ENCODE results near the gene MGAT1.

DNA sequence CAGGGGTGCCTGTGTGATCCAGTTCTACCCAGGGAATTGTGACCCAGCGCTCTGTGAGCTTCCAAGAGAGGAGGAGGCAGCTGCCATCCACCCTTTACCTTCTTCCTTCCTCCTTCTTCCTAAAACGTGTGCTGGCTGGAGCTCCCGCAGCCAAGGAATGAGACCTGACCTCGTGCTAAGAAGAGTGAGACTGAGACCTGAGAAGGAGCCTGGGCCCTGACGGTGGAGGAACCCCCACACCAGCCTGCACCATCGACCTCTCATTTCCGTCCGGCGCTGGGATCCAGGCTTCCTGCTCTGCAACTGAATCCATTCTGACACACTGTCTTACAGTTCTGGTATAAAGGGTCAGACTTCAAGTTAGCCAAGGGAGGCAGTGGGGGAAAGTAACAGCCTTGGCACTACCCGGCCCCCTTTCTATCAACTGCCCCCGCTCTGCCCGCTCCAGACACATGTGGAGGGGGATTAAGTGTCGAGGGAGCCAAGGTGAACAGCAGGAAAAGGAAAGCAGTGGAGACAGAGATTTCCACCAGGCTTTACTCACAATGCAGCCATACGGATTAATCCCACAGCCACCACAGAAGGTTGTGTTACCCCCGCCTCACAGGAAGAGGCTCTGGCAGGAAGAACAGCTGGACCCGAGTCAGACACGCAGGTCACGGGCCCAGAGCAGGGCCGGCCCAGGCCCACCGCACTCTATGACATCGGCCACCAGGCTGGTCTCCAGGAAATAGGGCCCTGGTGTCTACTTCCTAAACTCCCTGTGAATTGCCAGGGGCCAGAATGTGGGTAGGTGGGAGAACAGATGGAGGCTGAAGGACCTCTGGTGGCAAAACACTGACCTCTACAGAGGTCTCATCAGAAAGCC, 15.8 kb downstream of the MGAT1 start:
- TF ChIP-seq, protein P1, sequence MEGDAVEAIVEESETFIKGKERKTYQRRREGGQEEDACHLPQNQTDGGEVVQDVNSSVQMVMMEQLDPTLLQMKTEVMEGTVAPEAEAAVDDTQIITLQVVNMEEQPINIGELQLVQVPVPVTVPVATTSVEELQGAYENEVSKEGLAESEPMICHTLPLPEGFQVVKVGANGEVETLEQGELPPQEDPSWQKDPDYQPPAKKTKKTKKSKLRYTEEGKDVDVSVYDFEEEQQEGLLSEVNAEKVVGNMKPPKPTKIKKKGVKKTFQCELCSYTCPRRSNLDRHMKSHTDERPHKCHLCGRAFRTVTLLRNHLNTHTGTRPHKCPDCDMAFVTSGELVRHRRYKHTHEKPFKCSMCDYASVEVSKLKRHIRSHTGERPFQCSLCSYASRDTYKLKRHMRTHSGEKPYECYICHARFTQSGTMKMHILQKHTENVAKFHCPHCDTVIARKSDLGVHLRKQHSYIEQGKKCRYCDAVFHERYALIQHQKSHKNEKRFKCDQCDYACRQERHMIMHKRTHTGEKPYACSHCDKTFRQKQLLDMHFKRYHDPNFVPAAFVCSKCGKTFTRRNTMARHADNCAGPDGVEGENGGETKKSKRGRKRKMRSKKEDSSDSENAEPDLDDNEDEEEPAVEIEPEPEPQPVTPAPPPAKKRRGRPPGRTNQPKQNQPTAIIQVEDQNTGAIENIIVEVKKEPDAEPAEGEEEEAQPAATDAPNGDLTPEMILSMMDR (IDR thresholded peaks at IDR 0.05), result no peak
- TF ChIP-seq POLR2A (IDR thresholded peaks at IDR 0.05), result no peak
